Karpas-422 (cell line): ENCODE results near the gene TIGD7. TPM values are rescaled to one million over a fixed set of nuclear protein-coding genes. Genes with fewer than 3 reads are reported as not detected.
A peak's percentile ranks its signal among the peaks of the same experiment; 100 is the strongest.

ENCODE experiments used
- DNase-seq: peaks from one replicate; pipeline ENCODE4 v3.0.0-alpha.2; 2015
- H2AFZ ChIP-seq: fragments of 200-600 bp; sonication (generic); 2 replicates; pipeline ENCODE4 v1.6.1; 2014; ENCODE audit warnings: antibody characterized with exemption, low read length, mixed read lengths
- H3K27ac ChIP-seq: fragments of 200-600 bp; sonication (generic); 2 replicates; pipeline ENCODE4 v1.5.1; 2014; ENCODE audit warnings: mild to moderate bottlenecking, low read length, moderate library complexity
- H3K27me3 ChIP-seq: fragments of 200-600 bp; sonication (generic); 2 replicates; pipeline ENCODE4 v1.6.1; 2014; ENCODE audit warnings: low read length, mixed read lengths
- H3K36me3 ChIP-seq: fragments of 200-600 bp; sonication (generic); 2 replicates; pipeline ENCODE4 v1.6.1; 2014; ENCODE audit warnings: low read length, mixed read lengths; ENCODE audit not compliant: insufficient read depth
- H3K4me1 ChIP-seq: fragments of 200-600 bp; sonication (generic); 2 replicates; pipeline ENCODE4 v1.6.1; 2014; ENCODE audit warnings: mild to moderate bottlenecking, low read length, mixed read lengths
- H3K4me2 ChIP-seq: fragments of 200-600 bp; sonication (generic); 2 replicates; pipeline ENCODE4 v1.6.1; 2014; ENCODE audit warnings: low read length, low read depth, mild to moderate bottlenecking; ENCODE audit not compliant: poor library complexity, severe bottlenecking
- H3K4me3 ChIP-seq: fragments of 200-600 bp; sonication (generic); 2 replicates; pipeline ENCODE4 v1.5.1; 2014; ENCODE audit warnings: mild to moderate bottlenecking, antibody characterized with exemption, low read length, mixed read lengths
- H3K79me2 ChIP-seq: fragments of 200-600 bp; sonication (generic); 2 replicates; pipeline ENCODE4 v1.6.1; 2014; ENCODE audit warnings: mild to moderate bottlenecking, low read length, mixed read lengths
- H3K9ac ChIP-seq: fragments of 200-600 bp; sonication (generic); 2 replicates; pipeline ENCODE4 v1.6.0; 2014; ENCODE audit warnings: low read length
- H3K9me2 ChIP-seq: fragments of 200-600 bp; sonication (generic), shearing (Covaris generic); replicated peaks from 2 replicates; pipeline ENCODE4 v1.6.0; 2014; ENCODE audit warnings: mild to moderate bottlenecking, low read length, moderate library complexity; ENCODE audit not compliant: insufficient read depth
- H3K9me3 ChIP-seq: fragments of 300-700, 200-600 bp; sonication (generic); 2 replicates; pipeline ENCODE4 v1.6.1; 2014; ENCODE audit warnings: low read length, mixed read lengths
- H4K20me1 ChIP-seq: fragments of 200-600 bp; sonication (generic); 2 replicates; pipeline ENCODE4 v1.6.1; 2014; ENCODE audit warnings: mild to moderate bottlenecking, antibody characterized with exemption, low read length, low read depth; ENCODE audit not compliant: insufficient read depth
- total RNA-seq: library from RNA; depleted of rRNA; stranded (reverse); fragments of >200 nt; shearing (Covaris generic); gene quantifications from 2 replicates; pipeline ENCODE4 v1.2.3, GENCODE V29; 2014; ENCODE audit warnings: low replicate concordance

Gene TIGD7
- total RNA-seq, 1 experiment from 2014 or later, result 2.8 TPM

DNA sequence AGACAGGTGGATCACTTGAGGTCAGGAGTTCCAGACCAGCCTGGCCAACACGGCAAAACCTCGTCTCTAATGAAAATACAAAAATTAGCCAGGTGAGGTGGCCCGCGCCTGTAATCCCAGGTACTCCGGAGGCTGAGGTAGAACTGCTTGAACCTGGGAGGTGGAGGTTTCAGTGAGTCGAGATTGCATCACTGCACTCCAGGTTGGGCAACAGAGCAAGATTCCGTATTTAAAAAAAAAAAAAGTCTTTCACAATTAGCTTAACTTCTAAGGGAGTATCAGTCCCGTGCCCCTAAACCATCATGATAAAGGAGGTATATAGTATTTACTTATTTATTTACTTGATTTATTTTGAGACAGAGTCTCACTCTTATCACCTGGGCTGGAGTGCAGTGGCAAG is 45.4 kb downstream of the TIGD7 start:
- no peaks in the 10 kb centered on the region for H3K27me3 ChIP-seq
- no peak overlapping the region for H3K9ac ChIP-seq
- H3K4me1 ChIP-seq, result peaks cover 13% of the 10 kb centered on the region
- no peak overlapping the region for H2AFZ ChIP-seq
- H3K9me3 ChIP-seq, result no peaks in the 10 kb centered on the region
- H3K27ac ChIP-seq, result no peak overlapping the region
- no peak for DNase-seq
- H4K20me1 ChIP-seq, result no peaks in the 10 kb centered on the region
- H3K79me2 ChIP-seq, result no peaks in the 10 kb centered on the region
- H3K9me2 ChIP-seq, result no peaks in the 10 kb centered on the region
- no peaks in the 10 kb centered on the region for H3K36me3 ChIP-seq
- no peak overlapping the region for H3K4me3 ChIP-seq
- no peak overlapping the region for H3K4me2 ChIP-seq

GRCh38 chr16:3256866-3257465 is 48.3 kb downstream of the TIGD7 start:
- no peaks in the 10 kb centered on the region for H3K27me3 ChIP-seq
- H4K20me1 ChIP-seq, result no peaks in the 10 kb centered on the region
- no peak for DNase-seq
- H3K4me2 ChIP-seq, result no peak overlapping the region
- no peaks in the 10 kb centered on the region for H3K9me3 ChIP-seq
- no peaks in the 10 kb centered on the region for H3K36me3 ChIP-seq
- H3K27ac ChIP-seq, result no peak overlapping the region
- no peaks in the 10 kb centered on the region for H3K9me2 ChIP-seq
- no peak overlapping the region for H2AFZ ChIP-seq
- H3K9ac ChIP-seq, result no peak overlapping the region
- no peak overlapping the region for H3K4me3 ChIP-seq
- H3K79me2 ChIP-seq, result no peaks in the 10 kb centered on the region
- no peaks in the 10 kb centered on the region for H3K4me1 ChIP-seq

- Histone ChIP-seq H3K9me2 (no peaks in the 10 kb centered on the region), H2AFZ (no peak within 1 kb of the TSS), H3K79me2 (no peaks in the 10 kb centered on the region), H3K9me3 (no peaks in the 10 kb centered on the region), H3K36me3 (no peaks in the 10 kb centered on the region), H3K4me3 (no peak within 1 kb of the TSS), H3K4me1 (no peaks in the 10 kb centered on the region), H3K27me3 (no peaks in the 10 kb centered on the region), H3K9ac (no peak within 1 kb of the TSS), H3K4me2 (no peak within 1 kb of the TSS), H4K20me1 (no peaks in the 10 kb centered on the region), H3K27ac (no peak within 1 kb of the TSS)
- DNase-seq, result peak; percentile 16
Observed at GRCh38 chr16:3256146-3256865, 48.9 kb downstream of the TIGD7 start, which contains the start of gene MEFV. Gene MEFV, minus strand, starts transcription at chr16:3256633. Its CDS starts 46 bp downstream, at chr16:3256587.

GRCh38 chr16:3254309-3254708 is 50.9 kb downstream of the TIGD7 start:
- Histone ChIP-seq H3K4me3 (no peak overlapping the region), H3K27ac (no peak overlapping the region), H3K9me2 (no peaks in the 10 kb centered on the region), H3K4me2 (no peak overlapping the region), H4K20me1 (no peaks in the 10 kb centered on the region), H3K9ac (no peak overlapping the region), H2AFZ (no peak overlapping the region), H3K27me3 (no peaks in the 10 kb centered on the region), H3K4me1 (no peaks in the 10 kb centered on the region), H3K79me2 (no peaks in the 10 kb centered on the region), H3K9me3 (no peaks in the 10 kb centered on the region), H3K36me3 (no peaks in the 10 kb centered on the region)
- DNase-seq, result no peak

DNA sequence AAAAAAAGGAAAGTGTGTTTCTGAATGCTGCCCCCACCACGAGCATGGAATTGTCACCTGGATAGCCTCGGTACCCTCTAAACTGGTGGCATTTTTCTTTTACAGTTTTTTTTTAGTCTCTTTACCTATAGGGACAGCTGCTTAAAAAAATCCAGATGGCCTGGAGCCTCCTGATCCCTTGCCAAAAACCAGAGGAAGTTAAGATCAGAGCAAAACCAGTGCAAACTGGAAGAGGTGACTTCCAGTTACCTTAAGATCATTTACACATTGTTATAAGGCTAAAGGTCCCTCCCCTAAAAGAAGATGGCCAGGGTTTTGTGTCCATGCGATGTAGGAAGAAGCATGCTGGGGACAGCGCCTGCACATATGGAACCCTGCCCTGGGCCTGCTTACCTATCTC is 52.3 kb downstream of the TIGD7 start:
- H3K4me1 ChIP-seq, result no peaks in the 10 kb centered on the region
- no peaks in the 10 kb centered on the region for H3K9me3 ChIP-seq
- no peak overlapping the region for H2AFZ ChIP-seq
- no peaks in the 10 kb centered on the region for H3K27me3 ChIP-seq
- DNase-seq, result no peak
- no peaks in the 10 kb centered on the region for H3K9me2 ChIP-seq
- H3K9ac ChIP-seq, result no peak overlapping the region
- no peaks in the 10 kb centered on the region for H3K36me3 ChIP-seq
- no peak overlapping the region for H3K4me3 ChIP-seq
- no peak overlapping the region for H3K4me2 ChIP-seq
- no peak overlapping the region for H3K27ac ChIP-seq
- H4K20me1 ChIP-seq, result no peaks in the 10 kb centered on the region
- no peaks in the 10 kb centered on the region for H3K79me2 ChIP-seq

DNA sequence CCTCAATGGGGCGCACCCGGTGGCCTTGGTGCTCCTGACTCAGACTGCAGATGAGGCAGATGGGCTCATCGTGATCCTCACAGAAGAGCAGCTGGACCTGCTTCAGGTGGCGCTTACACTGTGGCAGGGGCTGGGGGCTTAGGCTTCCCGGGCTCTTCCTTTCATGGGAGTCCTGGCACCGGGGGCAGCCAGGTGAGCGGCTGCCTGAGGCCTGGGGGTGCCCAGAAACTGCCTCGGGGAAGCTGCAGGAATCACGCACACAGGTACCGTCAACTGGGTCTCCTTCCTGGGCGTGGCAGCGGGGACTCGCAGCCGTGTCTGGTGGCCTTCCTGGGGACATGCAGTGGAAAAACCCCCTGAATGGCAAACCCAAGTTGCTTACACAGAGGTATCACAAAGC is 55.8 kb downstream of the TIGD7 start:
- no peak overlapping the region for H2AFZ ChIP-seq
- no peaks in the 10 kb centered on the region for H3K9me2 ChIP-seq
- H3K4me3 ChIP-seq, result no peak overlapping the region
- H3K27me3 ChIP-seq, result no peaks in the 10 kb centered on the region
- H3K27ac ChIP-seq, result no peak overlapping the region
- H4K20me1 ChIP-seq, result no peaks in the 10 kb centered on the region
- no peaks in the 10 kb centered on the region for H3K9me3 ChIP-seq
- H3K79me2 ChIP-seq, result no peaks in the 10 kb centered on the region
- no peaks in the 10 kb centered on the region for H3K36me3 ChIP-seq
- no peak for DNase-seq
- no peaks in the 10 kb centered on the region for H3K4me1 ChIP-seq
- H3K4me2 ChIP-seq, result no peak overlapping the region
- H3K9ac ChIP-seq, result no peak overlapping the region

DNA sequence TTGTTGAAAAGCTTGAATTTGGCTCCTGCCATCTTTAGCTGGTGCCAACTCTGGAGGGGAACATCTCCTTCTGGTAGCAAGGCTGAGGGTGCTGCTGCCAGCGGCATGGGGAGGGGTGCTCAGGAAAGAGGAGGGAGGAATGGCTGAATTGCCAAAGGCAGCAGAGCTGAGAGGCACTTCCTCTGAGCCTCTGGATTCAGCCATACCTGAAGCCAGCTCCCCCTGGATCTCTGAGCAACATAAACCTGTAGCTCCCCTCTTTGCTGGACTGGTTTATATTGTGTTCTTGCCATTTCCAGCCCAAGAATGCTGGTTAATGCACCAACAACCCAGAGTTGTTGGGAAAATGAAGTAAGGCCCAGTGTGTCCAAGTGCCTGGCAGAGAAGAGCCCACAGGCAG is 56.2 kb downstream of the TIGD7 start:
- Histone ChIP-seq H3K9ac (no peak overlapping the region), H3K4me3 (no peak overlapping the region), H3K9me2 (no peaks in the 10 kb centered on the region), H3K36me3 (no peaks in the 10 kb centered on the region), H2AFZ (no peak overlapping the region), H3K4me1 (no peaks in the 10 kb centered on the region), H3K27me3 (no peaks in the 10 kb centered on the region), H3K27ac (no peak overlapping the region), H3K9me3 (no peaks in the 10 kb centered on the region), H3K79me2 (no peaks in the 10 kb centered on the region), H4K20me1 (no peaks in the 10 kb centered on the region), H3K4me2 (no peak overlapping the region)
- no peak for DNase-seq
